Natural killer cell (primary cell): Measurements from ENCODE around the gene RPAP2. TPM values are rescaled to one million over a fixed set of nuclear protein-coding genes. Genes with fewer than 3 reads are reported as not detected.
A peak's percentile ranks its signal among the peaks of the same experiment; 100 is the strongest.

Source experiments
- ATAC-seq, 3 donors: fragments of 150-1000 bp in 2 of 3; fragments of 200-7000 bp in 1 of 3; cut with Tn5 transposase; 1 replicate in 1 of 3; 2 replicates in 2 of 3; pipeline ENCODE4 v1.10.0; 2021; ENCODE audit warnings: mild to moderate bottlenecking in 2 of 3, moderate library complexity in 2 of 3
- DNase-seq, 2 donors: peaks; one replicate each; pipeline versions ENCODE4 v3.0.0 to v3.0.0-alpha.2; 2013 to 2021; ENCODE audit warnings: mixed read lengths in 1 of 2
- H3K27ac ChIP-seq: one replicate; pipeline ENCODE4 v1.5.1; 2013; ENCODE audit warnings: mild to moderate bottlenecking, low read length
- H3K27me3 ChIP-seq: one replicate; pipeline ENCODE4 v1.6.1; 2013; ENCODE audit warnings: low read length; ENCODE audit not compliant: control insufficient read depth, insufficient read depth
- H3K36me3 ChIP-seq: one replicate; pipeline ENCODE4 v1.6.1; 2013; ENCODE audit warnings: low read length; ENCODE audit not compliant: control insufficient read depth, insufficient read depth
- H3K4me1 ChIP-seq: one replicate; pipeline ENCODE4 v1.6.1; 2013; ENCODE audit warnings: low read length; ENCODE audit not compliant: control insufficient read depth, insufficient read depth
- H3K4me3 ChIP-seq: one replicate; pipeline ENCODE4 v1.5.1; 2013; ENCODE audit warnings: low read length
- H3K9me3 ChIP-seq: one replicate; pipeline ENCODE4 v1.6.1; 2013; ENCODE audit warnings: low read length; ENCODE audit not compliant: control insufficient read depth, insufficient read depth
- H3K27ac Mint-ChIP-seq, 2 donors: one replicate each; pipeline ENCODE4 v1.8.0; 2022; ENCODE audit warnings: mild to moderate bottlenecking in 2 of 2, mixed read lengths in 2 of 2, moderate library complexity in 1 of 2
- H3K27me3 Mint-ChIP-seq, 2 donors: one replicate each; pipeline ENCODE4 v1.8.0; 2022; ENCODE audit warnings: low read depth in 2 of 2, mixed read lengths in 2 of 2
- H3K36me3 Mint-ChIP-seq: one replicate; pipeline ENCODE4 v1.8.0; 2022; ENCODE audit warnings: mixed read lengths
- H3K4me1 Mint-ChIP-seq, 2 donors: one replicate each; pipeline ENCODE4 v1.8.0; 2022; ENCODE audit warnings: mixed read lengths in 2 of 2
- H3K4me3 Mint-ChIP-seq: one replicate; pipeline ENCODE4 v1.8.0; 2022; ENCODE audit warnings: mild to moderate bottlenecking, moderate library complexity, mixed read lengths
- H3K9me3 Mint-ChIP-seq, 2 donors: one replicate each; pipeline ENCODE4 v1.8.0; 2022; ENCODE audit warnings: mixed read lengths in 2 of 2
- CTCF ChIP-seq: fragments of 200-600 bp; IDR thresholded peaks from one replicate; pipeline ENCODE4 v1.8.0; 2022; ENCODE audit warnings: antibody characterized with exemption
- WGBS: methylation state at CpG from one replicate; pipeline ENCODE4 v1.1.7; 2013; ENCODE audit warnings: missing lambda C conversion rate; ENCODE audit not compliant: insufficient coverage; 5-methylcytosine and 5-hydroxymethylcytosine counted together
- intact Hi-C: fragments of 100-400 bp; cut with micrococcal nuclease; formaldehyde crosslinking; loops from one replicate; pipeline ENCODE4 v1.14.2; 2022
- total RNA-seq, 4 donors: library from RNA; stranded (reverse); fragments of 120-200 nt in 1 of 4; gene quantifications; one replicate each; pipeline versions ENCODE4 v1.2.3 to v1.2.4, GENCODE V29; 2013 to 2022

RPAP2 gene
- total RNA-seq, 3 donors from 2014 or later (not counting 1 experiment from before 2014, with no cell fraction given): 39.4 to 45.7 (median 39.8) TPM

- Mint-ChIP-seq H3K4me1 (peaks cover 7 to 12% of the 10 kb centered on the region in 2 donors), H3K27me3 (no peaks in the 10 kb centered on the region), H3K36me3 (peaks cover 38% of the 10 kb centered on the region), H3K27ac (peak overlapping the region; percentile 0 to 73), H3K4me3 (no peak overlapping the region), H3K9me3 (peaks cover 5 to 8% of the 10 kb centered on the region in 2 donors)
- no peaks in the 10 kb centered on the region for H3K27me3 ChIP-seq
- no peak for TF ChIP-seq CTCF
- H3K27ac ChIP-seq: peak overlapping the region; percentile 39
- WGBS: 74% methylated on average over 6 of the region's 7 CpGs
- no peak overlapping the region for H3K4me3 ChIP-seq
- no peaks in the 10 kb centered on the region for H3K4me1 ChIP-seq
- H3K9me3 ChIP-seq: peaks cover 4% of the 10 kb centered on the region
- ATAC-seq: no peak
- no peak for DNase-seq
- intact Hi-C loops: no loop called here
- H3K36me3 ChIP-seq: peaks cover 22% of the 10 kb centered on the region
These were observed 24.9 kb downstream of the RPAP2 start for GRCh38 chr1:92323473-92324453.

GRCh38 chr1:92324784-92325183 lies 25.9 kb downstream of the RPAP2 start:
- Histone ChIP-seq H3K4me1 (no peaks in the 10 kb centered on the region), H3K27me3 (no peaks in the 10 kb centered on the region), H3K9me3 (peaks cover 4% of the 10 kb centered on the region), H3K36me3 (peaks cover 22% of the 10 kb centered on the region), H3K27ac (no peak overlapping the region), H3K4me3 (no peak overlapping the region)
- Mint-ChIP-seq H3K9me3 (peaks cover 5 to 8% of the 10 kb centered on the region in 2 donors), H3K27me3 (no peaks in the 10 kb centered on the region), H3K27ac (peak overlapping the region; percentile 15 to 18), H3K4me1 (peaks cover 0 to 6% of the 10 kb centered on the region in 2 donors), H3K36me3 (peaks cover 40% of the 10 kb centered on the region), H3K4me3 (no peak overlapping the region)
- TF ChIP-seq CTCF: no peak
- intact Hi-C loops: no loop called here
- no peak for ATAC-seq
- DNase-seq: no peak

GRCh38 chr1:92326681-92327080 lies 27.8 kb downstream of the RPAP2 start:
- intact Hi-C loops: no loop called here
- Histone ChIP-seq H3K27me3 (no peaks in the 10 kb centered on the region), H3K9me3 (peaks cover 4% of the 10 kb centered on the region), H3K4me3 (no peak overlapping the region), H3K27ac (no peak overlapping the region), H3K4me1 (no peaks in the 10 kb centered on the region), H3K36me3 (peaks cover 16% of the 10 kb centered on the region)
- DNase-seq (no peak), ATAC-seq (no peak)
- TF ChIP-seq CTCF: no peak
- no peaks in the 10 kb centered on the region for H3K27me3 Mint-ChIP-seq
- peaks cover 5 to 8% of the 10 kb centered on the region in 2 donors for H3K9me3 Mint-ChIP-seq
- H3K4me1 Mint-ChIP-seq: peaks cover 11% of the 10 kb centered on the region in 2 donors
- peak overlapping the region in 1 of 2 donors; percentile 27 for H3K27ac Mint-ChIP-seq
- H3K36me3 Mint-ChIP-seq: peaks cover 40% of the 10 kb centered on the region
- 100% methylated on average over 1 of the region's 1 CpG for WGBS
- H3K4me3 Mint-ChIP-seq: no peak overlapping the region
